H1 (cell line): ENCODE results near the gene ATXN2. TPM values are rescaled to one million over a fixed set of nuclear protein-coding genes. Genes with fewer than 3 reads are reported as not detected.

Source experiments
- CTCF ChIA-PET: fragments of 300-600 bp; sonication (Branson Sonifier 250); formaldehyde crosslinking; loops from one replicate; lab custom pipeline; 2021; ENCODE audit not compliant: partially characterized antibody; lab: Charles Lee
- POLR2A ChIA-PET: fragments of 300-600 bp; sonication (Branson Sonifier 250); formaldehyde crosslinking; loops from one replicate; lab custom pipeline; 2021; ENCODE audit warnings: inconsistent platforms; ENCODE audit not compliant: partially characterized antibody; lab: Charles Lee
- DNase-seq, 2 experiments: peaks; one replicate each; pipeline versions ENCODE4 v3.0.0 to v3.0.0-alpha.2; 2010 to 2022; ENCODE audit warnings: low spot score in 2 of 2, low read depth in 1 of 2, mixed read lengths in 1 of 2
- FAIRE-seq: peaks from 2 replicates; lab custom pipeline; 2011; peaks lifted over from hg19 to GRCh38; lab: Jason Lieb, UNC
- H2AFZ ChIP-seq: 2 replicates; pipeline ENCODE4 v1.8.1; 2012; ENCODE audit warnings: low read length, inconsistent platforms
- H2AK5ac ChIP-seq: 2 replicates; pipeline ENCODE4 v1.6.1; 2013; ENCODE audit warnings: low read depth, low read length
- H2BK120ac ChIP-seq: replicated peaks from 2 replicates; pipeline ENCODE3; 2013; ENCODE audit warnings: low read depth, low read length, inconsistent platforms
- H2BK12ac ChIP-seq: 2 replicates; pipeline ENCODE4 v1.6.1; 2013; ENCODE audit warnings: low read depth, low read length
- H2BK15ac ChIP-seq: 2 replicates; pipeline ENCODE4 v1.6.1; 2013; ENCODE audit warnings: low read length
- H2BK20ac ChIP-seq: 2 replicates; pipeline ENCODE4 v1.6.1; 2013; ENCODE audit warnings: low read length
- H2BK5ac ChIP-seq: 2 replicates; pipeline ENCODE4 v1.6.1; 2013; ENCODE audit warnings: low read depth, low read length
- H3K14ac ChIP-seq: 2 replicates; pipeline ENCODE4 v1.6.1; 2013; ENCODE audit warnings: inconsistent platforms; ENCODE audit not compliant: insufficient read length
- H3K18ac ChIP-seq: 2 replicates; pipeline ENCODE4 v1.6.1; 2013; ENCODE audit warnings: low read length; ENCODE audit errors: extremely low read depth
- H3K23ac ChIP-seq: 2 replicates; pipeline ENCODE4 v1.6.1; 2013; ENCODE audit warnings: inconsistent platforms; ENCODE audit not compliant: insufficient read length
- H3K23me2 ChIP-seq: 2 replicates; pipeline ENCODE4 v1.6.1; 2013; ENCODE audit warnings: low read depth, low read length
- H3K27ac ChIP-seq: 2 replicates; pipeline ENCODE4 v1.6.1; 2011; ENCODE audit warnings: low read depth, low read length, inconsistent platforms
- H3K27me3 ChIP-seq, 4 experiments: replicated peaks in 1 of 4; 1 replicate in 1 of 4; 2 replicates in 3 of 4; pipeline versions ENCODE4 v1.6.1 to v1.8.1; 2011 to 2013; ENCODE audit warnings: low read length in 3 of 4, mild to moderate bottlenecking in 3 of 4, inconsistent platforms in 2 of 4, mixed read lengths in 2 of 4, moderate library complexity in 1 of 4; ENCODE audit not compliant: control insufficient read depth in 3 of 4, insufficient read depth in 3 of 4; ENCODE audit errors: extremely low read depth in 1 of 4
- H3K36me3 ChIP-seq, 4 experiments: 2 replicates each; pipeline versions ENCODE4 v1.6.1 to v1.8.1; 2011 to 2013; ENCODE audit warnings: mild to moderate bottlenecking in 4 of 4, low read length in 3 of 4, moderate library complexity in 2 of 4, control low read depth in 1 of 4, inconsistent platforms in 1 of 4; ENCODE audit not compliant: insufficient read depth in 4 of 4, control insufficient read depth in 2 of 4
- H3K4ac ChIP-seq: replicated peaks from 2 replicates; pipeline ENCODE3; 2013; ENCODE audit warnings: low read length, low read depth, mixed read lengths, inconsistent platforms; ENCODE audit not compliant: insufficient read length
- H3K4me1 ChIP-seq, 4 experiments: replicated peaks in 1 of 4; 1 replicate in 1 of 4; 2 replicates in 3 of 4; pipeline versions ENCODE4 v1.6.1 to v1.8.1; 2011 to 2013; ENCODE audit warnings: low read length in 3 of 4, inconsistent platforms in 2 of 4, mixed read lengths in 1 of 4; ENCODE audit not compliant: insufficient read depth in 4 of 4, control insufficient read depth in 3 of 4
- H3K4me2 ChIP-seq, 2 experiments: 2 replicates each; pipeline versions ENCODE4 v1.6.1 to v1.8.1; 2011 to 2013; ENCODE audit warnings: low read depth in 2 of 2, low read length in 2 of 2, control low read depth in 1 of 2, inconsistent platforms in 1 of 2, mild to moderate bottlenecking in 1 of 2; ENCODE audit not compliant: insufficient read depth in 1 of 2
- H3K4me3 ChIP-seq, 4 experiments: fragments of 200-600, 300-600 bp in 1 of 4; sonication (generic), shearing (Covaris generic), sonication (Bioruptor Twin) in 1 of 4; 2 replicates each; pipeline versions ENCODE4 v1.5.1 to v1.8.1; 2011 to 2016; ENCODE audit warnings: low read length in 4 of 4, low read depth in 3 of 4, control low read depth in 2 of 4, inconsistent platforms in 2 of 4, mild to moderate bottlenecking in 2 of 4, mixed read lengths in 1 of 4, moderate library complexity in 1 of 4; ENCODE audit not compliant: insufficient read depth in 2 of 4; ENCODE audit errors: extremely low read depth in 1 of 4
- H3K56ac ChIP-seq: replicated peaks from 2 replicates; pipeline ENCODE3; 2013; ENCODE audit warnings: low read depth, mild to moderate bottlenecking, mixed read lengths, low read length, inconsistent platforms; ENCODE audit not compliant: insufficient read length
- H3K79me1 ChIP-seq: 2 replicates; pipeline ENCODE4 v1.6.1; 2013; ENCODE audit warnings: low read depth, low read length, control low read depth
- H3K79me2 ChIP-seq, 2 experiments: 2 replicates each; pipeline versions ENCODE4 v1.6.1 to v1.8.1; 2012 to 2013; ENCODE audit warnings: low read length in 2 of 2, mild to moderate bottlenecking in 2 of 2, inconsistent platforms in 1 of 2; ENCODE audit not compliant: insufficient read depth in 2 of 2, control insufficient read depth in 1 of 2
- H3K9ac ChIP-seq, 4 experiments: replicated peaks in 1 of 4; 1 replicate in 1 of 4; 2 replicates in 3 of 4; pipeline versions ENCODE4 v1.6.1 to v1.8.1; 2011 to 2013; ENCODE audit warnings: low read depth in 3 of 4, low read length in 3 of 4, control low read depth in 2 of 4, mild to moderate bottlenecking in 2 of 4, moderate library complexity in 2 of 4, inconsistent platforms in 1 of 4; ENCODE audit errors: extremely low read depth in 1 of 4
- H3K9me3 ChIP-seq, 2 experiments: 2 replicates each; pipeline versions ENCODE4 v1.6.1 to v1.8.1; 2012 to 2013; ENCODE audit warnings: mild to moderate bottlenecking in 2 of 2, moderate library complexity in 2 of 2, control low read depth in 1 of 2, inconsistent platforms in 1 of 2, low read depth in 1 of 2, low read length in 1 of 2, mixed read lengths in 1 of 2; ENCODE audit not compliant: insufficient read depth in 2 of 2
- H4K20me1 ChIP-seq, 2 experiments: replicated peaks in 1 of 2; 2 replicates each; pipeline versions ENCODE3 to v1.8.1; 2011 to 2013; ENCODE audit warnings: inconsistent platforms in 2 of 2, low read length in 2 of 2, mild to moderate bottlenecking in 1 of 2; ENCODE audit not compliant: insufficient read depth in 2 of 2, control insufficient read depth in 1 of 2
- H4K5ac ChIP-seq: 2 replicates; pipeline ENCODE4 v1.6.1; 2013; ENCODE audit warnings: low read length, low read depth, mixed read lengths, inconsistent platforms; ENCODE audit not compliant: insufficient read length
- H4K8ac ChIP-seq: 2 replicates; pipeline ENCODE4 v1.8.0; 2013; ENCODE audit warnings: mild to moderate bottlenecking, moderate library complexity, low read length, inconsistent platforms; ENCODE audit not compliant: insufficient read depth; ENCODE audit errors: extremely low read depth
- H4K91ac ChIP-seq: replicated peaks from 2 replicates; pipeline ENCODE3; 2013; ENCODE audit warnings: low read length, mixed read lengths, inconsistent platforms; ENCODE audit not compliant: insufficient read length
- BACH1 ChIP-seq: IDR thresholded peaks from 2 replicates; pipeline ENCODE4 v1.6.1; 2012; ENCODE audit warnings: low read length, improper control_type of control experiment
- CHD1 ChIP-seq: IDR thresholded peaks from 2 replicates; pipeline ENCODE4 v1.6.1; 2012; ENCODE audit warnings: low read depth, low read length, improper control_type of control experiment
- CHD2 ChIP-seq: IDR thresholded peaks from 2 replicates; pipeline ENCODE4 v1.6.1; 2012; ENCODE audit warnings: low read length, improper control_type of control experiment
- EGR1 ChIP-seq: IDR thresholded peaks from 2 replicates; pipeline ENCODE4 v1.6.1; 2011; ENCODE audit warnings: low read depth, low read length, borderline replicate concordance
- FOSL1 ChIP-seq: IDR thresholded peaks from 2 replicates; pipeline ENCODE4 v1.6.1; 2011; ENCODE audit warnings: mild to moderate bottlenecking, low read depth, low read length, moderate library complexity; ENCODE audit not compliant: insufficient read depth
- HDAC6 ChIP-seq: IDR thresholded peaks from one replicate; pipeline ENCODE4 v1.7.1; 2012; ENCODE audit warnings: low read depth, mild to moderate bottlenecking, inconsistent platforms, low read length, moderate library complexity
- MAFK ChIP-seq: IDR thresholded peaks from 2 replicates; pipeline ENCODE4 v1.6.1; 2012; ENCODE audit warnings: low read depth, mild to moderate bottlenecking, improper control_type of control experiment, low read length
- MAX ChIP-seq: IDR thresholded peaks from 2 replicates; pipeline ENCODE4 v1.6.1; 2012; ENCODE audit warnings: inconsistent platforms
- SIN3A ChIP-seq, 2 experiments: IDR thresholded peaks in 1 of 2; conservative IDR thresholded peaks in 1 of 2; 2 replicates each; pipeline ENCODE4 v1.6.1; 2011 to 2012; ENCODE audit warnings: low read length in 2 of 2, improper control_type of control experiment in 1 of 2, low read depth in 1 of 2, mild to moderate bottlenecking in 1 of 2
- SIX5 ChIP-seq: IDR thresholded peaks from 2 replicates; pipeline ENCODE4 v1.6.1; 2011; ENCODE audit warnings: mild to moderate bottlenecking, low read depth, low read length
- SRF ChIP-seq: IDR thresholded peaks from 2 replicates; pipeline ENCODE4 v1.6.1; 2011; ENCODE audit warnings: mild to moderate bottlenecking, low read depth, low read length, moderate library complexity
- TAF7 ChIP-seq: optimal IDR thresholded peaks from 2 replicates; pipeline ENCODE3; 2011; ENCODE audit warnings: low read depth, mild to moderate bottlenecking, inconsistent platforms, low read length, moderate library complexity, borderline replicate concordance
- TEAD4 ChIP-seq: IDR thresholded peaks from 2 replicates; pipeline ENCODE4 v1.6.1; 2012; ENCODE audit warnings: low read depth, low read length, inconsistent platforms, mixed read lengths
- YY1 ChIP-seq: IDR thresholded peaks from 2 replicates; pipeline ENCODE4 v1.6.1; 2011; ENCODE audit warnings: low read depth, mild to moderate bottlenecking, low read length
- WGBS, 2 experiments: shearing (Covaris generic) in 1 of 2; methylation state at CpG; one replicate each; pipeline versions ENCODE4 v1.1.6 to v1.1.7; 2013 to 2015; ENCODE audit warnings: low lambda C conversion rate in 2 of 2, mixed read lengths in 2 of 2, inconsistent platforms in 1 of 2, low coverage in 1 of 2, missing lambda C conversion rate in 1 of 2; ENCODE audit not compliant: insufficient replicate concordance in 2 of 2, insufficient coverage in 1 of 2, insufficient read length in 1 of 2; ENCODE audit errors: extremely low coverage in 1 of 2, missing lambda C conversion rate in 1 of 2; 5-methylcytosine and 5-hydroxymethylcytosine counted together
- polyA plus RNA-seq, 7 experiments: library from polyadenylated mRNA; depleted of rRNA in 3 of 7; stranded (reverse) in 5 of 7; unstranded in 2 of 7; fragments of >200 nt in 5 of 7; fragments of 200-250 nt in 2 of 7; gene quantifications; 1 replicate in 5 of 7; 2 replicates in 1 of 7; 4 replicates in 1 of 7; pipeline versions ENCODE4 v1.2.1 to v1.2.3, GENCODE V29; 2011 to 2013; ENCODE audit warnings: missing spikeins in 2 of 7, mixed read lengths in 2 of 7
- total RNA-seq: library from RNA; stranded (reverse); fragmentation: NEBNext Ultra II Directional; extraction: Animal tissue kit (Norgen Biotek cat#: 25700); gene quantifications from 2 replicates; pipeline ENCODE4 v1.2.1, GENCODE V29; 2021

ATXN2 gene
- total and polyA plus RNA-seq, 2 of the 8 experiments (the other 6 are each of a cell fraction or from before 2014, with no cell fraction given), result 46.6 to 80.7 TPM

DNA sequence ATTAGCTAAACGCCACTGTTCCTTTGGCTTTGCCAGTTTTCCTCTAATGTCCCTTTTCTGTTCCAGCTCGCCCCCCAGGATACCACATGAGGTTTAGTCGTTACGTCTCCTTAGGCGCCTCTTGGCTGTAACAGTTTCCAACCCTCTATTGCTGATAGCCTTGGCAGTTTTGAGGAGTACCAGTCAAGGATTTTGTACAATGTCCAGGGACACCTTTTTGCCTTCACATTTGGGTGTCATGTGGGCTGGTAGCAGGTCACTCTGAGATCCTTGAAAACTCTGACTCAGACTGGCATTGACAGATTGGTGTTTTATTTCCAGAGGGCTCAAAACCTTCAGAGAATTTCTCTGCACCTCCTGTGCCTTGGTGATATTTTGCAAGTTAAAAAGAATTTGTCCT lies 179.3 kb downstream of the ATXN2 start:
- no peak overlapping the region for H2BK12ac ChIP-seq
- DNase-seq, result no peak
- H4K8ac ChIP-seq, result no peak overlapping the region
- no peak overlapping the region for H3K18ac ChIP-seq
- 98% methylated on average over 5 of the region's 5 CpGs; no CpG with 5 or more reads in 1 of the 2 experiments for WGBS, 2 experiments
- peak overlapping the region; percentile 53 for H3K4ac ChIP-seq
- H3K79me1 ChIP-seq, result peaks cover 14% of the 10 kb centered on the region; the same call in 1 of the 2 replicates
- H3K14ac ChIP-seq, result no peak overlapping the region
- H4K5ac ChIP-seq, result no peak overlapping the region
- H4K91ac ChIP-seq, result no peak overlapping the region
- 0 out of 2 replicates have a peak overlapping the region, but pooled peaks have one; percentile 6 for H2BK15ac ChIP-seq
- peaks cover 4 to 15% of the 10 kb centered on the region in 2 experiments for H4K20me1 ChIP-seq
- no peaks in the 10 kb centered on the region for H3K27me3 ChIP-seq
- peaks cover 4 to 58% of the 10 kb centered on the region in 2 experiments; a peak in 3 of 4 replicates for H3K79me2 ChIP-seq
- H3K27ac ChIP-seq, result no peak overlapping the region
- H3K9ac ChIP-seq, result no peak overlapping the region
- no peak for FAIRE-seq
- no peaks in the 10 kb centered on the region; the same call in 1 of the 2 replicates for H3K23me2 ChIP-seq
- no peaks in the 10 kb centered on the region for H3K9me3 ChIP-seq
- ChIA-PET CTCF (interaction anchor here (0.7 to 11.1 kb wide), 9 partner anchors 10 to 286 kb away, joined by 3 to 189 read pairs (median 5); partner anchors contain the start of gene SH2B3), POLR2A (interaction anchor here (0.7 to 2.4 kb wide), 6 partner anchors 9 to 266 kb away, joined by 3 to 9 read pairs (median 4); partner anchors contain the start of genes ACAD10 and SH2B3)
- no peak overlapping the region for H3K4me3 ChIP-seq
- no peak overlapping the region for H2AFZ ChIP-seq
- no peak overlapping the region for H2AK5ac ChIP-seq
- no peak overlapping the region for H2BK20ac ChIP-seq
- no peak overlapping the region for H3K56ac ChIP-seq
- no peak overlapping the region for H2BK5ac ChIP-seq
- H3K4me1 ChIP-seq, result peaks cover 2 to 17% (median 8%) of the 10 kb centered on the region in 4 experiments; a peak in 6 of 7 replicates
- peaks cover 0 to 18% (median 7%) of the 10 kb centered on the region in 4 experiments; a peak in 3 of 8 replicates for H3K36me3 ChIP-seq
- no peak overlapping the region for H3K23ac ChIP-seq
- H2BK120ac ChIP-seq, result no peak overlapping the region
- no peak overlapping the region for H3K4me2 ChIP-seq
- TF ChIP-seq BACH1, result no peak
- TF ChIP-seq MAX, result no peak
- TF ChIP-seq MAFK, result no peak
- TF ChIP-seq TEAD4, result no peak
- TF ChIP-seq EGR1, result no peak
- no peak for TF ChIP-seq HDAC6
- TF ChIP-seq SRF, result no peak
- no peak for TF ChIP-seq FOSL1
- TF ChIP-seq CHD2, result no peak
- no peak for TF ChIP-seq TAF7
- no peak for TF ChIP-seq SIX5
- TF ChIP-seq YY1, result no peak
- no peak for TF ChIP-seq CHD1
- TF ChIP-seq SIN3A (conservative IDR thresholded peaks at IDR 0.05 in 1 of 2, IDR thresholded peaks at IDR 0.05 in 1 of 2; ENCODE audit: low read depth in 1 of 2, low read length in 2 of 2), result no peak
